B cell (primary cell): ENCODE measurements around the gene ROR2.

Source experiments
- CTCF ChIP-seq: fragments of 200-600 bp; IDR thresholded peaks from one replicate; pipeline ENCODE4 v1.8.0; 2022; ENCODE audit warnings: antibody characterized with exemption, mild to moderate bottlenecking
- EZH2 ChIP-seq: IDR thresholded peaks from 2 replicates; pipeline ENCODE4 v1.6.1; 2012; ENCODE audit warnings: borderline replicate concordance, low read depth, mild to moderate bottlenecking, moderate library complexity, low read length; ENCODE audit not compliant: insufficient read depth, poor library complexity, severe bottlenecking

GRCh38 chr9:91836515-91836914 is 113.5 kb downstream of the ROR2 start:
- no peak for TF ChIP-seq CTCF
- TF ChIP-seq EZH2, result no peak
